CD4-positive, alpha-beta T cell treated with Interleukin-4 for 1 hour (primary cell): ENCODE data around the gene CCNL2.
A peak's percentile ranks its signal among the peaks of the same experiment; 100 is the strongest.
"Not testable (repeated sequence)": the region's sequence is repeated elsewhere in the genome, so short reads cannot be mapped to it uniquely, and the experiment has no call there.

ENCODE experiments used
- DNase-seq, 2 donors: peaks; one replicate each; pipeline ENCODE4 v3.0.0-alpha.2; 2020 to 2022

CCNL2 gene

DNA sequence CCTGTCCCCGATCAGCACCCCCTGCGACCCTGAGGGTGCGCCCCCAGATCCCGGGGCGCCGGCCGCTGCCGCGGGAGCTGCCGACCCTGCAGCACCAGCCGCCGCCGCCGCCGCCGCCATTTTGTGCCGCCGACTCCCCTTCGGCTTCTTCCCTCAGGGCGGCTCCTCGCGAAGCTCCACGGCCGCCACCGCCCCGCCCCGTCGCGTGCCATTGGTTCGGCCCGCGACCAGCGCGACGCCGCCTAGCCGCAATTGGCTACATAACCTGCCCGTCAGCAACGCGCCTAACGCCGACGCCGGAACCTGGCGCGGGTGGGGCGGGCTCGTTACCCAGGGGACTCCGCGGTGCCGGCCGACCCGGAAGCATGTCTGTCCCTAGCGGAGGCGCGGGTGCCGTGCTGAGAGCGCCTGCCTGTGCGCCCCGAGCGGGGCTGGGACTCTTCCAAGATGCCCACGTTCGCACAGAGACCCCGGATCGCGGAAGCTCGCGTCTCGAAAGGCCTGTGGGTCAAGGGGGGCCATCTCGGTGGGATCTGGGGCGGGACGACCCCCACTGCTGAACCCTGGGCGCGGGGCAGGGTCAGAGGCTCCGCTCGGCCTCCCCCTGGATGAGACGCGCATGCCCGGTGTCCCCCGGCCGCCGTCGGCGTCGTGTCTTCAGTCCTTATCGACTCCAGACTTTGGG, at the start of gene CCNL2:
Gene CCNL2 (minus strand): TSS at position 149 of the 685 bp plus-strand sequence. CDS start 29 bp downstream, at position 120.
- peak; percentile 98 to 99 for DNase-seq

DNA sequence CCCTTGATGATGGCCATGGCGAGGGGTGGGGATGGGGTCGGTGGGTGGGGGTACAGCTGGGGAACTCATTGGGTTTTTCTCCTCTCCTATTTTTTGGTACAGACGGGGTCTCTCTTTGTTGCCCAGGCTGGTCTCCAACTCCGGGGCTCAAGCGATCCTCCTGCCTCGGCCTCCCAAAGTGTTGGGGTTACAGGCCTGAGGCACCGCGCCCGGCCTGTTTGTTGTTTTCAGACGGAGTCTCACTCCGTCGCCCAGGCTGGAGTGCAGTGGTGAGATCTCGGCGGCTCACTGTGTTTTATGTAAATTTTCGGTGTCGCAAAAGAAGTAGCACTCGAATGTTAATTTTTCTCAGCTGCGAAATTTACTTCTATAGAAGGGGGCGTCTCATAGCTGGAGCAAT, 47.5 kb upstream of the CCNL2 start:
- not testable (repeated sequence) for DNase-seq

DNA sequence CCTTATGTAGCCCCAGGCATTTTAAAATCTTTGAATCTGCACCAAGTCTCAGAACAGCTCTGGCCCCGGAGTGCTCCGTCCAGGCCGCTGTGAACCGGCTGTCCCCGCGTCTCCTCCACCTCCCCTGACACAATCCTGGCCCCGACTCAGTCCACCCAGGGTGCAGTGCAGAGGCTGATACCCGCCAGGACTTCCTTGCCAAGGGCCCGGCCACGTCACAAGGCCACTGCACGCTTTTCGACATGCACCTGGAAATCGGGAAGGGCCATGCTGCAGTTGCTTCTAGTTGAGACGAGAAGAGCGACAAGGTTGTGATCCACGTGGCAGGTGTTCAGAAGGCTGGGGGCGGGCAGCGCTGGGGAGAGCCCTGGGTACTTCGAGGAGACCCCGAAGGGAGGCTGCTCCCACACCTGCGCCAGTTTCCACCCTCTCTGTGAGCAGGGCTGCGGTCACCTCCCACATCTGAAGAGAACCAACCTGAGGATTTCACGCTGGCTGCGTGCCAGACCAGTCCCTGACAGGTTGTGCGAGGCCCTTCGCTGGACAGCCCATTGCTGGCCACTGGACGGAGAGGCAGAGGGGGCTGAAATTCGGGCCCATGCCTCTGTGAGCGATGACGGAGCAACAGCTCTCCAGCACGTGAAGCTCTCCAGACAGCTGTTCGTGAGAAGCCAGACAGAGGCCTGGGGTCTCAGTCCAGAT, 43.1 kb upstream of the CCNL2 start:
- no peak for DNase-seq

DNA sequence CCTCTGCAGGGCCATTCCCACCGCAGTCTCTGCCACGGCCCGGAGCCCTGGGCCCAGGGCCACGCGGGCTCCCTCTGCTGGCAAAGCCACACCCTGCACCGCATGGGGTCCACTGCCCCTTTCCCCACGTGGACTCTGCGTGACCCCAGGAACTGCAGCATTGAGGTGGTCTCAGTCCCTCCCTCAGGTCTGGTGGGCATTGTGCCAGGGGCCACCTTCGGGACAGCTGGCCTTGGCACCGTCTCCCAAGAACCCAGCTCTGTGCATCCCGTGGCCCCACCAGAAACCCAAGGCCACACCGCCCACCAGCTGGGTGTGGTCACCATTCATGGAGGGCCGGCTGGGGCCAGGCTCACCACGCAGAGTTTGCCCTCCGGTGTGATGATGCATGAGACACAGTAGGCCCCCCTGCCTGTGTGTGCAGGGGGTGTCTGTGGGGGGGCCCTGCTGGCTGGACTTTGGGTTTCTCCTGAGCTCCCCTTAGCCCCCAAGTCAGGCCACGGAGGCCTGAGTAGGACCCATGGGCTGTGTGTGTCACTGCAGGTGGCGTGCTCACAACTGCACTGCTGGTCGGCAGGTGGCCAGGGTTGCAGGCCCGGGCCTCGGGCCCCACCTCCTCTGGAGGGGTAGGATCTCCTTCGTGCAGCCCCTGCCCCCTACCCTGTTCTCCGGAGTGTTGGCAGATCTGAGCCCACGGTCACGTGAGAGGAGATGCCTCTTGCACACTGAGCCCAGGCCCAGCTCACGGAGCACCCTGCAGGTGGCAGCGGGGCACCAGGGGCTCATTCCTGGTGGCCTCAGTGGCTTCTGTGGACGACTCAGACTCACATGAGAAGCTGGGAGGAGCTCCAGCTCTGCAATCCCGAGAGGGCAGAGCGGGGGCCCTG, 42.1 kb upstream of the CCNL2 start:
- peak; percentile 43 to 47 for DNase-seq

DNA sequence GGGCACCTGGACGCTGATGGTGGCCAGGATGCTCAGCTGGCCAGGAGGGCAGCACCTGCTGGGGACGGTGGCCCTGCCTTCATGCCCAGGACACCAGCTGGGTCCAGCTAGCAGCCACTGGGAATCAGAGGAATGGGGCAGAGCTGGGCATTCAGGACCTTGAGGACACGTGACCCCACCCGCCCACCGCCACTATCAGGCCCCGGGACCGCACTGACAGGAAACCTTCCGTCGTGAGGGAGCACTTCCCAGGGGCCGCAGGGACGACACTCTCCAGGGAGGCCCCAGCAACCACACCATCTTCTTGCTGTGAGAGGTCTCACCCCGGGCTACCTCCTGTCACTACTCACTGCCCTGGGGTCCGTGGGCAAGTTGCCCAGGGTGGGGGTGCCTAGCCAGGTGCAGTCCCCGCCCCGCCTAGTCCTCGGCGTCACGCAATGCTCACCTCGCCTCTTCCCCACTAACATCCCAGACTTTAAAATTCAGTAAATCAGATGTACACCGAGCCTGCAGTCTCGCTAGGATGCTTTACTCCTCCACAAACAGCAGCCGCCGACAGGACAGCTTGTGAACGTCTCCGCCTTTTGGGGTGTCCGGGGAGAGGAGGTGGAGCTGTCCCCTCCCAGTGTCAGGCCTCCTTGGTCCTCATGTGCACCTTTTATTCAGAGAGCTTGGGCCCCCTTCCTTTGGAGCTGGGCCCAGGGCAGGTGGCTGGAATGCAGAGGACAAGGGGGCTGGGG, 41.3 kb upstream of the CCNL2 start:
- no peak for DNase-seq

DNA sequence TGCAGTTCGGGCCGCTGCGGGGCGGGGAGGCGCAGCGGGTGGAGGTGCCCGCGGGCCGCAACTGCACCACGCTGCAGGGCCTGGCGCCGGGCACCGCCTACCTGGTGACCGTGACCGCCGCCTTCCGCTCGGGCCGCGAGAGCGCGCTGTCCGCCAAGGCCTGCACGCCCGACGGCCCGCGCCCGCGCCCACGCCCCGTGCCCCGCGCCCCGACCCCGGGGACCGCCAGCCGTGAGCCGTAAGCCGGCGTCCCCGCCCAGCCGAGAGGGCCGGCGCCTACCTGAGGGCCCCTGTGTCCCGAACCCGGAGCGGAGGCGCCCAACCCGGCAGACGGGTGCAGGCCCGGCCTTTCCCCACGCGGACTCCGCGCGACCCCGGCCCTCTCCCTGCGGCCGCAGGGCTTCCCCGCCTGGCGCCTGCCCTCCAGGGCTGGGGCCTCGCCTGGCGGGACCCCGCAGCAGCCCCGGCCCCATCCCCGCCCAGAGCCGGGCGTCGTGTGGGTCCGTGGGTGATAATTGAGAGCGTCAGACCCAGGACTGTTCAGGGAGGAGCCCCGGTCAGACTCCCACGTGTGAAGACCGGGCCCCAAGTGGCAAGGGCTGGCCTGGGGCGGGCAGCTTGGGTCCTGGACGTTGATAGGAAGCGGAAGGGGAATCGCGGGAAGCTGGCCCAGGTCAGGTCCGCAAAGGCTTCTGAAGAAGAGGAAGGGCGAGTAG, 40.6 kb upstream of the CCNL2 start:
- DNase-seq = no peak

DNA sequence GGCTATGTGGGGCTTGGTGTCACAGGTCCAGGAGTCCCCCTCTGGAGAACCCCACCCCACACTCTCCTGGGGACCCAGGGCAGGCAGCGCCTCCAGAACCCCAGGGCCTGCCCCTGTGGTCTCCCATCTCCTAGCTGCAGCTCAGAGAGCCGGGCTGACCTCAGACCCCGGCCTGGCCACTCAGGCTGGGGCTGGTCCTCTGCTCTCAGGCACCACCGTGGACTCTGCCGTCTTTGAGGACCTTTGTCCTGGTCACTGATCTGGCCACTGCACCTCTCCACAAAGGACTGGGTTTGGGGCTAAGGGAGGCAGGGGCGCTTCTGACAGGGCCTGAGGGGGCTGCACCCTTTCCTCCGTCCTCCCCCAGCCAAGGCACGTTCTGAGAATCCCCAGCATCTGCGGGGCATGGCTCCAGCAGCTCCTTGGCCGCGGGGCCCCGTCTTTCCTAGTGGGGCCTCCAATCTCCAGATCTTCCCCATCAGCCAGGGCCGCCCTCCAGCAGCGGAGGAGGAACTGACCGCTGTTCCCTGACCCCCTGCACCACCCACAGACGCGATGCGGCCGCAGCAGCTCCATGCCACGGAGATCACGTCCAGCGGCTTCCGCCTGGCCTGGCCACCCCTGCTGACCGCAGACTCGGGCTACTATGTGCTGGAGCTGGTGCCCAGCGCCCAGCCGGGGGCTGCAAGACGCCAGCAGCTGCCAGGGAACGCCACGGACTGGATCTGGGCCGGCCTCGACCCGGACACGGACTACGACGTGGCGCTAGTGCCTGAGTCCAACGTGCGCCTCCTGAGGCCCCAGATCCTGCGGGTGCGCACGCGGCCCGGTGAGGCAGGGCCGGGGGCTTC, 39.6 kb upstream of the CCNL2 start:
- no peak for DNase-seq

DNA sequence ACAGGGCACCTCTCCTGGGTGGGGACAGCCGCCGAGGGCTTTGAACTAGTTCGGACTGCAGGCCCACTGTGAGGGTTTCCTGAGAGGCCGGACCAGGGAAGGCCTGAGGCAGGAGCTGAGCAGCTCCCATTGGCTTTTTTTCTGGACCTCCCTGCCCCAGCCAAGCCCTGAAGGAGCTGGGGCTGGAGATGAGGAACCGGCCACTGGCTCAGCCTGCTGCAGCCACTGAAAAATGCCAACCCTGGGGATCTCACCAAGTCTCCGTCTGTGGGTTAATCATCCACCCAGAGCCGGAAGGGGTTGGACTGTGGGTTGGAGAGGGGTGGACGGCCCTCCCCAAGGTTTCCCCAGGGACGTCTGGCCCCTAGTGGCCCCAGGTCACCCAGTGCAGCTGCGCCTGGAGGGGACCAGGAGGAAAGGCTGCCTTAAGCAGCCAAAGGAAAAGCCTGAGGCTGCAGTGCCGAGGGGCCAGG, 38.8 kb upstream of the CCNL2 start:
- DNase-seq = no peak

DNA sequence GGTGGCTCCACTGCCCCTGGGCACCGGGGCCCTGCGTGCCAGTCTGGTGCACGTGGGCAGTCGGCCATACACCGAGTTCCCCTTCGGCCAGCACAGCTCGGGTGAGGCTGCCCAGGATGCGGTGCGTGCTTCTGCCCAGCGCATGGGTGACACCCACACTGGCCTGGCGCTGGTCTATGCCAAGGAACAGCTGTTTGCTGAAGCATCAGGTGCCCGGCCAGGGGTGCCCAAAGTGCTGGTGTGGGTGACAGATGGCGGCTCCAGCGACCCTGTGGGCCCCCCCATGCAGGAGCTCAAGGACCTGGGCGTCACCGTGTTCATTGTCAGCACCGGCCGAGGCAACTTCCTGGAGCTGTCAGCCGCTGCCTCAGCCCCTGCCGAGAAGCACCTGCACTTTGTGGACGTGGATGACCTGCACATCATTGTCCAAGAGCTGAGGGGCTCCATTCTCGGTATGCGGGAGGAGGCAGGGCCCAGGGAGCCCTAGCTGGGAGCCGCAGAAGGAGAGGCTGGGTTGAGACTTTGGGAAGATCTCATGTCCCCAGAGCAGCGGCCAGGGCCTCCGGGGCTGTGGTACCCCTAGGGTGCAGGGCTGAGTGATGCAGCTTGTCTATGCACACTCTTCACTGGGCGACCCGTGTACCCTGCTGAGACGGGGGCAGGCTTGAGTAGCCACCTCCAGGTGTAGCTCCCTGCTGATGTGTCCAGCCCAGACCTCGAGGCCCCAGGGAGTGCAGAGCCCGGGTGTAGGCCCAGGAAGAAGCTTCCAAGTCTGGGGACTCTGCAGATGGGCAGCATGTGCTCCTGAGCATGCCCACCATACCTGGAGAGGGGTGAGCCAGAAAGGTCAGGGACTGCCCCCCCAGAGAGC, 38.1 kb upstream of the CCNL2 start:
- no peak for DNase-seq

DNA sequence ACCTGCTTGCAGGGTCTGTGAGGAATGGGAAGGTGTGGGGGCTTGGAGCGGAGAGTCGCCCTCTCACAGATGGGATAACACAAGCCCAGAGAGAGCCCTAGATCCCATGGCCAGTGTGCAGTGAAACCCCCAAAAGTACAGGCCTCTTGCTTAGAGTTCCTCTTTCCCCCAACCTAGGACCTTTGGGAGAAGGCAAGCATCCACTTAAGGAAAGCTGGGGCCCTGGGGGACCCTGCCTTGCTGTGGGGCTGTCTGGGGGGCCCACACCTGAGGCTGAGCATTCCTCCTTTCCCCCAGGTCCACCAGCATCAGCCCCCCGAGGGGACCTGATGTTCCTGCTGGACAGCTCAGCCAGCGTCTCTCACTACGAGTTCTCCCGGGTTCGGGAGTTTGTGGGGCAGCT, 37.5 kb upstream of the CCNL2 start:
- DNase-seq = no peak

DNA sequence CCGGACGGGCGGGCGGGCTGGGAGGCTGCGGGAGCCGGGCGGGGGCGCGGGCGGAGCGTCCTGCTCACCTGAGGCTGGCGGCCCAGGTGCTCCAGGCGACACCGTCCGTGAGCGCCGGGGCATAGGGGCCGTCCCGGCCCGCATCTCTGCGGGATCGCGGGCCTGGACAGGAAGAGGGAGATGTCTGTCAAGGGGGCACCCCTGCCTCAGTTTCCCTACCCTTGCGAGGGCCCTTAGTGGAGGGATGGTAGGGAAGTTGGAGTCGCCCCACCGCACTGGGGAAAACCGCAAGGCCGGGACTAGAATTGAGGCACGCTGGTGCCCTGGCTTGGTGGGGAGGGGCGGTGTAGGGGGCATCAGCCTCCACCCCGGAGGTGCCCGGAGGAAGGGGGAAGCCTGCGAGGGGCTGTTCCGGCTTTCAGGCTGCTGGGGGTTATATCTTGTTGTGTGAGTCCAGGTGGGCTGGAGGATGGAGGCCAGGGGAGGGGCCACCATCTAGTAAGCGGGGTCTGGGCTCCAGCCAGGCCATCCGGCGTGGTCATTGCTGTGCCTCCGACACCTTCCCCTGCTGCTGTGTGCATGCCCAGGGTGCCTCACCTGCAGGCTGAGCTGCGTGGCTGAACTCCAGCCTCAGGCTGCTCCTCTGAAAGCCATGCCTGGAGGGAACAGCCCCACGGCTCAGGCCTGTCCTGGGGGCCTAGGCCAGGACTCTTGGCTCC, 36.9 kb upstream of the CCNL2 start:
- no peak for DNase-seq

DNA sequence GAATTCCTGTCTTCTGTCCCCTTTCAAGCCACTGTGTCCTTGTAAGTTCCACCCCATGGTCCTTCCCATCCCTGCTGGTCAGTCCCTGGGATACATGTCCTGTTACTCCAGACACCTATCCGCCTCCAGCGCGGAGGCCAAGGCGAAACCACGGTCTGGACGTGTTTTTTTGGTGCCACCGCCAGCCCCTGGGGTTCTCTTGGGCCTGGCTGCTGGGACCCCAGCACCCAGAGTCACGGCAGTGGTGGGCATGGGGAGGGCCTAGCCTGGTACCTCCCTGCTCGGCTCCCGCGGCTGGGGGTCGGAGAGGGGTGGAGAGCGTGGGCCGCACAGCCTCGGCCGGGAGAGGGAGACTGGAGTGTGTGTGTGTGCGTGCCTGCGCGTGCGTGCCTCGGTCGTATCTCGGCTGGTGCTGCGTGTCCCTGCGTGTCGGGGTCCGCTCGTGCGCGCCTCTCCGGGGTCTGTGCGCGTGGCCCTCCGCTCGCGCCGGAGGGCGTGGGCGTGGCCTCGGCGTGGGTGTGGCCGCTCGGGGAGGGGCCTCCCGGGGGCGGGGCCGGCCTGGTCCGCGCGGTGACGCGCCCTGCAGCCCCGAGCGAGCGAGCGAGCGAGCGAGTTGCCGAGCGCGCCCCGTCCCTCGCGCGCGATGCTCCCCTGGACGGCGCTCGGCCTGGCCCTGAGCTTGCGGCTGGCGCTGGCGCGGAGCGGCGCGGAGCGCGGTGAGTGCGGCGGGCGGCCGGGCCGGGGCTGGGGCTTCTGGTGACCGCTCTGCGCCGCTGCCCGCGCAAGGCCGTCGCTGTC, 36.2 kb upstream of the CCNL2 start, which contains the start of gene VWA1:
Gene VWA1 (plus strand): TSS at position 585 of the 798 bp plus-strand sequence. CDS start 59 bp downstream, at position 644.
- DNase-seq = peak; percentile 54 to 56

DNA sequence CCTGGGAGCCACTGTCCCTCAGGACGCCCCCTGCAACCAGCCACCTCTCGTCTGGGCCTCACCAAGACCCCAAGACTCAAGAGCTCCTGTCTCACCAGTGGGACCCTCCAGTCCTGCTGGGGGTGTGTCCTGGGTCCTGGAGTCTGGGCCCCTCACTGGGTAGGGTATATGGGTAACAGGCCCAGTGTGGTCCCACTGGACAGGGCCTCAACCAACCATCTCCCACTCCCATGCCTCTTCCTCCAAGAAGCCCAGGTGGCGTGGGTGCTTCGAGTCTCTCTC, 35.6 kb upstream of the CCNL2 start:
- DNase-seq = no peak

DNA sequence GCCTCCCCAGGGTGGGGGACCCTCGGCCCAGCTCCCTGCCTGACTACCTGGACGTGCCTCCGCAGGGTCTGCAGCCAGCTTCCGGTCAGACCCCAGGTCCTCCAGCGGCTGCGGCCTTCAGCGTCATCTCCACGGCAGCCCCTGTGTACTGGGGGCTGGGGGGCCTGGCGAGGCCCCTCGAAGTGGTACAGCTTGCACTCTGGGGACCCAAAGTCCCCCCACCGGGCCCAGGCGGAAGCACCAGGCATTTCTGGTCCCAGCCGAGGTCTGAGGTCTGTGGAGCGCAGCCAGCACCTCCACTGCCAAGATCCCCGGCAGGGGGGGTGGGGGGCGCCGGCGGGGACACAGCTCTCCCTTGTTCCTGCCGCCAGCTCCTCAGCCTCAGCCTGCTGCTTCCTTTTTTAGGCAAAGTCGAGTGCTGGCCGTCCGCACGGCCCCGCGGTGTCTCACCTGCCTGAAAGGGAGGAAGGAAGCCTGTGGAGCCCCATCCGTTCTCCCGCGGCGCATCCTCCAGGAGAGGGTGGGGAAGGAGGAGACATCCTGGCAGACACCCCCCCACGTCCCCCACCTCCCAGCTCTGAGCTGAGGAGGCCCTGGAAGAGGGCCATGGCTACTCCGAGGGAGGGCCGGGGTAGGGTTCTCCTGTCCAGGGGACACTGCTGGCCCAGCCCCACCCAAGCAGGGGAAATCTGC, 35.1 kb upstream of the CCNL2 start:
- DNase-seq = no peak

DNA sequence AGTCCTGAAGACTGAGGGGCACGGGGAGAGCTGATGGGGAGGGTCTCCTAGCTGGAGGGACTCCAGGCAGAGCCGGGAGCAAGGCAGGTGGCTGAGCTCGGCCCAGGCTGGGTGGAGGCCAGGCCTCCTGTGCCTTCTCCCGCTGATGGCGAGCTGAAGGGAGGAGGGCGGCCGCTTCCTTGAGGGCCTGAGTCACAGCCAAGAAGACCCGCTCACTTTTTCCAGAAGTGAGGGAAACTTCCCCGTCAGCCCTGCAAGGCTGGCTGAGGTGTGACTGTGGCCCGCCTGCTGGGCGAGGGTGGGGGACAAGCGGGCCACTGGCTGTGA, 34.6 kb upstream of the CCNL2 start:
- DNase-seq = no peak

DNA sequence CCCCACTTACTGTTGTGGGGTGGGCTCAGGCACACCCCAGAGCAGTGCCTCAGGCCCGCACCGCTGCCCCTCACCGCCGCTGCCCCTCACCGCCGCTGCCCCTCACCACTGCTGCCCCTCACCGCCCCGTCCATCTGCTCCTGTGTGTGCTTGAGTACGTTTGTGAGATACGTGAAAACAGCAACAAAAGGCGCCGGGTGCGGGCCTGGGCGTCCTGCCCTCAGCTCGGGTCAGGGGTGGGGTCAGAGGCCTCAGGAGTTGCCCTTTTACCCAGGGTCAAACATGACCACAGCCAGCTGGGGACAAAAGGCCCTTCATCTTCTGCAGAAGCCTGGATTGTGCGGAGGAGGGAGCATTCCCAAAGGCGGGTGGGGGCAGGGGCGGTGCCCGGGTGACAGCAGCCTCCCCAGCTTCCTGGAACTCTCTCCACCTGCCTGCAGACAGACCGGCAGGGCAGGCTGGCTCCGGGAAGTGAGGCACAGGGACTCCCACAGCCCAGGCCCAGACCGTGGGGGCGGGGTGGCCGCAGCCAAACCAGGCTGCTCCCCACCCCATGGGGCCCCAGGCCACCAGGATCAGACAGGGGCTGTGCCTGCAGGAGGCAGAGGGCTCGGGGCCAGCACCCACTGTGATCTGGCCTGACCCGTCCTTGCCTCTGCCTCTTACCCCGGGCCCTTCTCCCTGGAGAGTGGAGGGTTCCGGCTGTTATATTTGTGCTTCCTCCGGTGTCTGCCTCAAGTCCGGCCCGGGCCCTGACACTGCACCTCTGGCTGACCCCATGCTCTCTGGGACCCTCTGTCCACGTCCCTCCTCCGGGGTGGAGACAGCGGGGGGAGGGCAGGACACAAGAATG, 34.0 kb upstream of the CCNL2 start:
- no peak for DNase-seq
